Measurements from ENCODE around the gene ANKRD16. TPM values are rescaled to one million over a fixed set of nuclear protein-coding genes. Genes with fewer than 3 reads are reported as not detected.
"Not testable (repeated sequence)": the region's sequence is repeated elsewhere in the genome, so short reads cannot be mapped to it uniquely, and the experiment has no call there.

ANKRD16 gene
- total RNA-seq, 1 experiment from 2014 or later: 6.9 TPM

DNA sequence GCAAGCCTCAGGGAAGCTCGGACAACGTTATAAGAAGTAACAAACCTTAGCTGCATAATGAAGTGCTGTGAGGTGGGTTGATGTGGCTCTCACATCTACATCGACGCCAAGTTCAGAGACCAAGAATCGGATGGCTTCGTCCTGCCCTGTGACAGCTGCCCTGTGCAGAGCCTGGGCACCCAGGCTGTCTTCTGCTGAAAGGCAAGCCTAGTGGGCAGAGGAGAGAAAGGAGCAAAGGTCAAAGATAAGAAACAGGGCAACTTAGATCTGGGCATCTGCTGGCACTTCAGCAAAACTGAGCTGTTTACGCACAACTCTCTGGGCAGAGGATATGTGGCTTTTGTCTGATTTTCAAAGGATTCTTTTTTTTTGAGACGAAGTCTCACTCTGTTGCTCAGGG lies 6.7 kb downstream of the ANKRD16 start:
- no peak for TF ChIP-seq TCF7L2 (IDR thresholded peaks at IDR 0.05; ENCODE audit: low read depth, low read length)
- no peak for TF ChIP-seq POLR2AphosphoS5 (IDR thresholded peaks at IDR 0.05; ENCODE audit: low read depth, low read length)
- TF ChIP-seq, protein P1, sequence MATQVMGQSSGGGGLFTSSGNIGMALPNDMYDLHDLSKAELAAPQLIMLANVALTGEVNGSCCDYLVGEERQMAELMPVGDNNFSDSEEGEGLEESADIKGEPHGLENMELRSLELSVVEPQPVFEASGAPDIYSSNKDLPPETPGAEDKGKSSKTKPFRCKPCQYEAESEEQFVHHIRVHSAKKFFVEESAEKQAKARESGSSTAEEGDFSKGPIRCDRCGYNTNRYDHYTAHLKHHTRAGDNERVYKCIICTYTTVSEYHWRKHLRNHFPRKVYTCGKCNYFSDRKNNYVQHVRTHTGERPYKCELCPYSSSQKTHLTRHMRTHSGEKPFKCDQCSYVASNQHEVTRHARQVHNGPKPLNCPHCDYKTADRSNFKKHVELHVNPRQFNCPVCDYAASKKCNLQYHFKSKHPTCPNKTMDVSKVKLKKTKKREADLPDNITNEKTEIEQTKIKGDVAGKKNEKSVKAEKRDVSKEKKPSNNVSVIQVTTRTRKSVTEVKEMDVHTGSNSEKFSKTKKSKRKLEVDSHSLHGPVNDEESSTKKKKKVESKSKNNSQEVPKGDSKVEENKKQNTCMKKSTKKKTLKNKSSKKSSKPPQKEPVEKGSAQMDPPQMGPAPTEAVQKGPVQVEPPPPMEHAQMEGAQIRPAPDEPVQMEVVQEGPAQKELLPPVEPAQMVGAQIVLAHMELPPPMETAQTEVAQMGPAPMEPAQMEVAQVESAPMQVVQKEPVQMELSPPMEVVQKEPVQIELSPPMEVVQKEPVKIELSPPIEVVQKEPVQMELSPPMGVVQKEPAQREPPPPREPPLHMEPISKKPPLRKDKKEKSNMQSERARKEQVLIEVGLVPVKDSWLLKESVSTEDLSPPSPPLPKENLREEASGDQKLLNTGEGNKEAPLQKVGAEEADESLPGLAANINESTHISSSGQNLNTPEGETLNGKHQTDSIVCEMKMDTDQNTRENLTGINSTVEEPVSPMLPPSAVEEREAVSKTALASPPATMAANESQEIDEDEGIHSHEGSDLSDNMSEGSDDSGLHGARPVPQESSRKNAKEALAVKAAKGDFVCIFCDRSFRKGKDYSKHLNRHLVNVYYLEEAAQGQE (IDR thresholded peaks at IDR 0.05; ENCODE audit: insufficient read depth in 1 of 2, low read depth in 2 of 2, low read length in 1 of 2): no peak
- TF ChIP-seq, protein P2, sequence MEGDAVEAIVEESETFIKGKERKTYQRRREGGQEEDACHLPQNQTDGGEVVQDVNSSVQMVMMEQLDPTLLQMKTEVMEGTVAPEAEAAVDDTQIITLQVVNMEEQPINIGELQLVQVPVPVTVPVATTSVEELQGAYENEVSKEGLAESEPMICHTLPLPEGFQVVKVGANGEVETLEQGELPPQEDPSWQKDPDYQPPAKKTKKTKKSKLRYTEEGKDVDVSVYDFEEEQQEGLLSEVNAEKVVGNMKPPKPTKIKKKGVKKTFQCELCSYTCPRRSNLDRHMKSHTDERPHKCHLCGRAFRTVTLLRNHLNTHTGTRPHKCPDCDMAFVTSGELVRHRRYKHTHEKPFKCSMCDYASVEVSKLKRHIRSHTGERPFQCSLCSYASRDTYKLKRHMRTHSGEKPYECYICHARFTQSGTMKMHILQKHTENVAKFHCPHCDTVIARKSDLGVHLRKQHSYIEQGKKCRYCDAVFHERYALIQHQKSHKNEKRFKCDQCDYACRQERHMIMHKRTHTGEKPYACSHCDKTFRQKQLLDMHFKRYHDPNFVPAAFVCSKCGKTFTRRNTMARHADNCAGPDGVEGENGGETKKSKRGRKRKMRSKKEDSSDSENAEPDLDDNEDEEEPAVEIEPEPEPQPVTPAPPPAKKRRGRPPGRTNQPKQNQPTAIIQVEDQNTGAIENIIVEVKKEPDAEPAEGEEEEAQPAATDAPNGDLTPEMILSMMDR (IDR thresholded peaks at IDR 0.05): no peak
- TF ChIP-seq SIN3A (IDR thresholded peaks at IDR 0.05; ENCODE audit: borderline replicate concordance, insufficient read depth, low read depth, low read length): no peak
- BruUV-seq (replicated peaks): no TSS peak
- ChIA-PET POLR2A (no interaction called here), CTCF (no interaction called here)
- ATAC-seq: no peak
- in situ Hi-C loops (cut with HindIII; ENCODE audit: low pct_unique_long_range_greater_than_20kb, low sequenced_read_pairs) (no loop called here), intact Hi-C loops (cut with micrococcal nuclease; ENCODE audit: unreplicated experiment) (no loop called here)
- Histone ChIP-seq H3K36me3 (ENCODE audit: control insufficient read depth, insufficient read depth, low read length) (peaks cover 4% of the 10 kb centered on the region; the same call in 1 of the 2 replicates), H3K9me3 (ENCODE audit: control insufficient read depth, insufficient read depth, low read depth, low read length) (no peaks in the 10 kb centered on the region), H3K27ac (ENCODE audit: low read length) (no peak overlapping the region), H3K4me3 (ENCODE audit: low read depth in 2 of 2, low read length in 2 of 2) (no peak overlapping the region), H3K4me1 (ENCODE audit: control insufficient read depth, insufficient read depth, low read length) (no peaks in the 10 kb centered on the region; the same call in 1 of the 2 replicates), H3K27me3 (ENCODE audit: control insufficient read depth, insufficient read depth, low read length) (no peaks in the 10 kb centered on the region)
- DNase-seq (ENCODE audit: low read depth, low spot score): no peak

DNA sequence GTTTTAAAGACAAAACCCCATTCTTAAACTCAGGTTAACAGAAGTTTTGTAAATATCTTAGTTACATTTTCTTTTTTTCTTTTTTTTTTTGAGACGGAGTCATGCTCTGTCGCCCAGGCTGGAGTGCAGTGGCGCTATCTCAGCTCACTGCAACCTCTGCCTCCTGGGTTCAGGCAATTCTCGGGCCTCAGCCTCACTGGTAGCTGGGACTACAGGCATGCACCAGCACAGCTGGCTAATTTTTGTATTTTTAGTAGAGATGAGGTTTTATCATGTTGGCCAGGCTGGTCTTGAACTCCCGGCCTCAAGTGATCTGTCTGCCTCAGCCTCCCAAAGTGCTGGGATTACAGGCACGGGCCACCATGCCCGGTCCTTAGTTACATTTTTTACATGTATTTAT lies 12.7 kb downstream of the ANKRD16 start:
- ATAC-seq; BruUV-seq (replicated peaks); H3K27me3 ChIP-seq (ENCODE audit: control insufficient read depth, insufficient read depth, low read length); H3K9me3 ChIP-seq (ENCODE audit: control insufficient read depth, insufficient read depth, low read depth, low read length); CTCF ChIA-PET; H3K27ac ChIP-seq (ENCODE audit: low read length); H3K4me3 ChIP-seq (ENCODE audit: low read depth in 2 of 2, low read length in 2 of 2); DNase-seq (ENCODE audit: low read depth, low spot score); in situ Hi-C loops (cut with HindIII; ENCODE audit: low pct_unique_long_range_greater_than_20kb, low sequenced_read_pairs); POLR2A ChIA-PET; H3K36me3 ChIP-seq (ENCODE audit: control insufficient read depth, insufficient read depth, low read length); H3K4me1 ChIP-seq (ENCODE audit: control insufficient read depth, insufficient read depth, low read length); intact Hi-C loops (cut with micrococcal nuclease; ENCODE audit: unreplicated experiment): not testable (repeated sequence)

DNA sequence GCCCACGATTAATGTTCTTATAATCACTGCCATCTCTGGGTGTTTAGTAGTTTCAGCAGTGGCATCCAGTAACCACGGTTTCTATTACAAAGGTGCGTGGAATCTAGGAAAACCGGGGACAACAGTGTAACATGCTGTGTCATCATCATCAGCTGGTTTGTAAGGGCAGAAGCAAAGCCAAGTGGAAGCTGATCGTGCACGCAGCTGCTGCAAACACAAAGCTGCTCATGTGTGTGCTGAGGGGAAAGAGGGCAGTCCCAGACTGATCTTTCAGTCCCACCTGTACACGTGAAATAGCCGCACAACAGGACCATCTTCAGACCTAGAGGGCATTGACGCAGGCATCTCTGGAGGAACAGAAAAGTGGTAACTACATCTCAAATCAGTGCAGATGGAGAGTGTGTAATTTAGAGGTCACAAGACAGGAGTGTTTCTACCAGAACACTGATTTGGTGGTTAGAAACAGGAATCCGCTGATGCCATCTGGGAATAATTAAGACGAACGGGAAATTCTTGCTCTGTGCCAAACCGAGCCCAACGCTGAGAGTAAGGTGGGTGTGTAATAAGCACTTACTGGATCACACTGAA lies 13.4 kb downstream of the ANKRD16 start:
- Histone ChIP-seq H3K36me3 (ENCODE audit: control insufficient read depth, insufficient read depth, low read length) (peaks cover 2% of the 10 kb centered on the region), H3K9me3 (ENCODE audit: control insufficient read depth, insufficient read depth, low read depth, low read length) (no peaks in the 10 kb centered on the region), H3K4me1 (ENCODE audit: control insufficient read depth, insufficient read depth, low read length) (no peaks in the 10 kb centered on the region), H3K4me3 (ENCODE audit: low read depth in 2 of 2, low read length in 2 of 2) (no peak overlapping the region), H3K27me3 (ENCODE audit: control insufficient read depth, insufficient read depth, low read length) (no peaks in the 10 kb centered on the region), H3K27ac (ENCODE audit: low read length) (no peak overlapping the region)
- intact Hi-C loops (cut with micrococcal nuclease; ENCODE audit: unreplicated experiment) (no loop called here), in situ Hi-C loops (cut with HindIII; ENCODE audit: low pct_unique_long_range_greater_than_20kb, low sequenced_read_pairs) (no loop called here)
- TF ChIP-seq, protein P1 (IDR thresholded peaks at IDR 0.05; ENCODE audit: insufficient read depth in 1 of 2, low read depth in 2 of 2, low read length in 1 of 2): no peak
- TF ChIP-seq SIN3A (IDR thresholded peaks at IDR 0.05; ENCODE audit: borderline replicate concordance, insufficient read depth, low read depth, low read length): no peak
- no peak for TF ChIP-seq TCF7L2 (IDR thresholded peaks at IDR 0.05; ENCODE audit: low read depth, low read length)
- TF ChIP-seq, protein P2 (IDR thresholded peaks at IDR 0.05): no peak
- no peak for TF ChIP-seq POLR2AphosphoS5 (IDR thresholded peaks at IDR 0.05; ENCODE audit: low read depth, low read length)
- no peak for ATAC-seq
- no TSS peak for BruUV-seq (replicated peaks)
- POLR2A ChIA-PET: no interaction called here
- CTCF ChIA-PET: no interaction called here
- DNase-seq (ENCODE audit: low read depth, low spot score): no peak

Measured in Panc1 (cell line).